ENCODE measurements around the gene HCN3.

DNA sequence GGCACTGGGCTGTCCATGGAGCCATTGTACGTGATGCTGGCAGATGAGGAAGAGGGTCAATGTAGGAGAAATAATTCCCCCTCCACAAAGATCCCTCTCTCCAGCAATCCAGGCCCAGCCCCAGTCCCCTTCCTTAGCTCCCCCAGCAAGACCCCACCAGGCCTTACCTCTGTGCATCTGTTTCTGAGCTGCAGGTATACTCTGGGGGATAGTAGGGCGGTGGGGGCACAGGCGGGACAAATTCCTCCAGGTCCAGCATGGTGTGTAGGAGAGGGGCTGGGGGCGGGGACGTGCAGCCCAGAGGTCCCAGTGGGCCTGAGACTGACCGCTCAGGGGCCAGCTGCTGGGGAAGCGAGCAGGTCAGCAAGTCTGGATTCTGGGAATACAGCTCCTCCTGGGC, 25.7 kb upstream of the HCN3 start:
- TF ChIP-seq CTCF (IDR thresholded peaks at IDR 0.05) (no peak), POLR2A (IDR thresholded peaks at IDR 0.05) (no peak), EP300 (IDR thresholded peaks at IDR 0.05) (no peak)
